Measurements from ENCODE around the gene CABLES1.

CABLES1 gene

DNA sequence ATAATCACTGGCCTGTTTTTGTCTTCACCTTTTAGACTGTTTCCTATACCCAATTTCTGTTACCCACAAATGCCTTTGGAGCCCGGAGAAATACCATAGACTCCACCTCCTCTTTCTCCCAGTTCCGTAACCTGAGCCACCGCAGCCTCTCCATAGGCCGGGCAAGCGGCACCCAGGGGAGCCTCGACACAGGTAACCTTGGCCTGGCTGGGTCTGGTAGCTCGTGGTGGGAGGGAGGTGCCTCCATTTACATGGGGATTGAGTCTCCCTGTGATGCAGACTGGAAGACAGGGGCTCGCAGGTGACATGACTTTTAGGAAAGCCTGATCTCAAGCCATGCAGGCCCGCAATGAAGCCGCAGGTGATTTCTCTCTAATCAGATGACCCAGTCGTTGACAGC, 100.6 kb downstream of the CABLES1 start:
- TF ChIP-seq, protein P1, sequence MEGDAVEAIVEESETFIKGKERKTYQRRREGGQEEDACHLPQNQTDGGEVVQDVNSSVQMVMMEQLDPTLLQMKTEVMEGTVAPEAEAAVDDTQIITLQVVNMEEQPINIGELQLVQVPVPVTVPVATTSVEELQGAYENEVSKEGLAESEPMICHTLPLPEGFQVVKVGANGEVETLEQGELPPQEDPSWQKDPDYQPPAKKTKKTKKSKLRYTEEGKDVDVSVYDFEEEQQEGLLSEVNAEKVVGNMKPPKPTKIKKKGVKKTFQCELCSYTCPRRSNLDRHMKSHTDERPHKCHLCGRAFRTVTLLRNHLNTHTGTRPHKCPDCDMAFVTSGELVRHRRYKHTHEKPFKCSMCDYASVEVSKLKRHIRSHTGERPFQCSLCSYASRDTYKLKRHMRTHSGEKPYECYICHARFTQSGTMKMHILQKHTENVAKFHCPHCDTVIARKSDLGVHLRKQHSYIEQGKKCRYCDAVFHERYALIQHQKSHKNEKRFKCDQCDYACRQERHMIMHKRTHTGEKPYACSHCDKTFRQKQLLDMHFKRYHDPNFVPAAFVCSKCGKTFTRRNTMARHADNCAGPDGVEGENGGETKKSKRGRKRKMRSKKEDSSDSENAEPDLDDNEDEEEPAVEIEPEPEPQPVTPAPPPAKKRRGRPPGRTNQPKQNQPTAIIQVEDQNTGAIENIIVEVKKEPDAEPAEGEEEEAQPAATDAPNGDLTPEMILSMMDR (IDR thresholded peaks at IDR 0.05; ENCODE audit: low read depth, low read length): no peak
- no peak for DNase-seq
- no peak overlapping the region for H3K27ac ChIP-seq

GRCh38 chr18:23236876-23237468, 101.7 kb downstream of the CABLES1 start:
- H3K27ac ChIP-seq: no peak overlapping the region

More for the DNA sequence above, 100.6 kb downstream of the CABLES1 start:
- no peak overlapping the region for H3K4me3 ChIP-seq (ENCODE audit: low read depth, low read length)
- H3K36me3 ChIP-seq: no peaks in the 10 kb centered on the region
- no peaks in the 10 kb centered on the region for H3K9me3 ChIP-seq (ENCODE audit: severe bottlenecking)
- no peaks in the 10 kb centered on the region for H3K27me3 ChIP-seq (ENCODE audit: insufficient read depth, low read depth, severe bottlenecking)

DNA sequence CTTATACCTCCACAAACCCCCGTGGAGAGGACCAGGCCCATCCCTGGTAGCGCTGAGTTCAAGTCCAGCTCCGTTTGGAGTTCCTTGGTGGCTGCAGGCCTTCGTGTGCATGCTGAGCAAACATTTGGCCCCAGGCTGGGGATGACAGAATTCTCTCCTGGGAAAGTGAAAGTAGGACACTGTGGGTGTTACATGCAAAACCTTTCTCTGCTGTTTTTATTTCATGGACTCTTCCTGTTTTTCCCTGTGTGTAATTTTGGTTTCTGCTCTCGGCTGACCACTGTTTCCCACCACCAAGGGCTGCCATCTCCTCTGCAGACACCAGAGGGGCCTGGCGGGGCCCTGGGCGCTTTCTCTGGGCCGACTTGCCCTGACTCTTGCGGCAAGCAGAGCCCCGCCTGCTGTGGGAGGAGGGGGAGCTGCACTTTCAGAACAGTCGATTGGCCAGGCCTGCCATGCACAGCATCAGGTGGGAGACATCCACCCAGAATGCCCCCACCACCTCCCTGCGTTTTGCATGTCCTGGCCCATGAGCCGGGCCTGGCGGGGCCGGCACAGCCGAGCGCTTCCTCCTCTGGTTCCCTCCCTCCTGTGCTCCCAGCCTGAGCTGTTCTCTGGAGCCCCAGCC, 102.4 kb downstream of the CABLES1 start:
- Histone ChIP-seq H3K27me3 (ENCODE audit: insufficient read depth, low read depth, severe bottlenecking) (no peaks in the 10 kb centered on the region), H3K9me3 (ENCODE audit: severe bottlenecking) (no peaks in the 10 kb centered on the region), H3K4me3 (ENCODE audit: low read depth, low read length) (no peak overlapping the region), H3K36me3 (no peaks in the 10 kb centered on the region), H3K27ac (no peak overlapping the region)
- TF ChIP-seq, protein P1 (IDR thresholded peaks at IDR 0.05; ENCODE audit: low read depth, low read length): 0 out of 2 replicates have a peak, but pooled peaks have one; percentile 18
- DNase-seq: no peak

More at GRCh38 chr18:23236876-23237468, 101.7 kb downstream of the CABLES1 start:
- no peak overlapping the region for H3K4me3 ChIP-seq (ENCODE audit: low read depth, low read length)
- H3K36me3 ChIP-seq: no peaks in the 10 kb centered on the region
- DNase-seq: no peak
- no peaks in the 10 kb centered on the region for H3K27me3 ChIP-seq (ENCODE audit: insufficient read depth, low read depth, severe bottlenecking)
- TF ChIP-seq, protein P1 (IDR thresholded peaks at IDR 0.05; ENCODE audit: low read depth, low read length): no peak
- H3K9me3 ChIP-seq (ENCODE audit: severe bottlenecking): no peaks in the 10 kb centered on the region

DNA sequence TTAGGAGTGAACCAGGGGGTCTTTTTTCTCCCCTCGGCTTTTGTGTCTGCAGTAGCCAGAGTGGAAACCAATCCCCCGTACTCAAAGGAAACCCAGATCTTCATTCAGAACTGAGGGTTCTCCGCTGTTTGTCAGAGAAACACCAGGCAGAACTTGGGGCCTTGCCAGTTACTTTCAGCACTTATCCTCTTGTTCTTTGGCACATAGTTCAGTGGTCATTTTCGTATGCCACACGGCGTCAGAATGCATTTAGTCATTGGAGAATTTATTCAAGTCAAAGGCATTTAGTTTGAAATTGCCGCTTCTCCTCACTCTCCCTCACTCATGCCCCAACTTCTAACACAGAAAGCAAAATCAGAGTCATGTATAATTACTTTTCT, 102.9 kb downstream of the CABLES1 start:
- Histone ChIP-seq H3K36me3 (no peaks in the 10 kb centered on the region), H3K27me3 (ENCODE audit: insufficient read depth, low read depth, severe bottlenecking) (no peaks in the 10 kb centered on the region), H3K4me3 (ENCODE audit: low read depth, low read length) (no peak overlapping the region), H3K27ac (no peak overlapping the region), H3K9me3 (ENCODE audit: severe bottlenecking) (no peaks in the 10 kb centered on the region)
- TF ChIP-seq, protein P1 (IDR thresholded peaks at IDR 0.05; ENCODE audit: low read depth, low read length): no peak
- DNase-seq: no peak

DNA sequence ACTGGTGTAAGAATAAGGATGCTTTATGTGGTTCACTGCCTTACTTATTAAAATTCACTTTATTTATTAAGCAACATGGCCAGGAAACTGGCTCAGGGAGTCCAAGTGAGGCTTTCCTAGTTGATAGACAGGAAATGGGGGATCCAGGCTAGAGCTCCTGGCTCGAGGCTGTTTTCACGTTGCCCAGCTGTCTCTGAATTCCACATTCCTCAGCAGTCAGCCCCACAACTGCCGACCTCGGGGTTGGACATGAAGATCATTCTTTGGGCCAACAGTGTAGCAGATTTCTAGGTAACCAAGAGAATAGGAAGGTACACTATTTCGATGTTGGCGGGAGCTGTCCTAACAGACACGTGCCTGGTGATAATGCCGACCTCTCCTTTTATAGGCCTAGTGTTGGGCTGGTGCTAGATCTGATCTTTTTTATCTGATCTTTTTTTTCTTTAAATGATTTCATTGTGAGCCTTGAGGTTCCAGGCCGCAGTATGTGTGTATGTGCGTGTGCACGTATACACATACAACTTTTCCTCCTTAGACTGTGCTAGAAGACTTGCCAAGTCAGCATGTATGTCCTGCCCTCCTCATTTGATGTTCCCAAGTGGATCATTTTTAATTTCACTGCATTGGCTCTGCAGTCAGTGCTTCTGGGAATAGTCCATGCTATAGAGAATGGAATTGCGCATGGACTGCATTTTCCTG, 103.5 kb downstream of the CABLES1 start:
- H3K36me3 ChIP-seq: no peaks in the 10 kb centered on the region
- no peak overlapping the region for H3K27ac ChIP-seq
- H3K27me3 ChIP-seq (ENCODE audit: insufficient read depth, low read depth, severe bottlenecking): no peaks in the 10 kb centered on the region
- no peaks in the 10 kb centered on the region for H3K9me3 ChIP-seq (ENCODE audit: severe bottlenecking)
- H3K4me3 ChIP-seq (ENCODE audit: low read depth, low read length): no peak overlapping the region
- TF ChIP-seq, protein P1 (IDR thresholded peaks at IDR 0.05; ENCODE audit: low read depth, low read length): no peak
- DNase-seq: no peak

All from WERI-Rb-1 (cell line).